HCT116 (cell line): ENCODE results near the gene ANGPTL1. TPM values are rescaled to one million over a fixed set of nuclear protein-coding genes. Genes with fewer than 3 reads are reported as not detected.
"Not testable (repeated sequence)": the region's sequence is repeated elsewhere in the genome, so short reads cannot be mapped to it uniquely, and the experiment has no call there.

Source experiments
- ATAC-seq: fragments of 200-7000 bp; cut with Tn5 transposase; 2 replicates; pipeline ENCODE4 v1.9.1; 2020; ENCODE audit warnings: mild to moderate bottlenecking, moderate library complexity
- BruUV-seq: library from RNA; stranded (reverse); fragments of 400-500 nt; replicated peaks from 2 replicates; lab custom pipeline; 2021; lab: Mats Ljungman, UMichigan
- CTCF ChIA-PET: fragments of 300-600 bp; sonication (Branson Sonifier 250); formaldehyde crosslinking; loops from one replicate; lab custom pipeline; 2021; ENCODE audit warnings: antibody characterized with exemption; lab: Charles Lee
- POLR2A ChIA-PET: fragments of 300-600, 350-600 bp; sonication (Branson Sonifier 250); formaldehyde crosslinking; loops from one replicate; lab custom pipeline; 2021; ENCODE audit warnings: antibody characterized with exemption; lab: Charles Lee
- RAD21 ChIA-PET, 2 experiments: fragments of 300-600 bp; sonication (Branson Sonifier 250); formaldehyde crosslinking; loops; one replicate each; lab custom pipeline; 2023; ENCODE audit warnings: low total read pairs in 2 of 2; ENCODE audit not compliant: uncharacterized antibody in 2 of 2, unreplicated experiment in 2 of 2, low non-redundant PET in 1 of 2; lab: Charles Lee
- DNase-seq: peaks from one replicate; pipeline ENCODE4 v3.0.0-alpha.2; 2010; ENCODE audit warnings: low read depth, low spot score
- H2AFZ ChIP-seq: fragments of 200-600 bp; shearing (Covaris generic), sonication (generic); 2 replicates; pipeline ENCODE4 v1.6.1; 2017; ENCODE audit warnings: low read depth, mixed run types, mixed read lengths, antibody characterized with exemption, low read length; ENCODE audit not compliant: poor library complexity, severe bottlenecking
- H3K27ac ChIP-seq: 2 replicates; pipeline ENCODE4 v1.5.1; 2012; ENCODE audit warnings: low read depth, low read length
- H3K27me3 ChIP-seq: fragments of 200-600 bp; sonication (generic); 2 replicates; pipeline ENCODE4 v1.6.1; 2016; ENCODE audit warnings: mixed run types, low read length, mixed read lengths; ENCODE audit not compliant: insufficient read depth
- H3K36me3 ChIP-seq, 2 experiments: fragments of 200-500 bp in 1 of 2; fragments of 200-600 bp in 1 of 2; sonication (Bioruptor generic) in 1 of 2; sonication (generic) in 1 of 2; 2 replicates each; pipeline versions ENCODE4 v1.5.1 to v1.6.1; 2014 to 2016; ENCODE audit warnings: low read length in 2 of 2, inconsistent platforms in 1 of 2, mixed read lengths in 1 of 2, mixed run types in 1 of 2; ENCODE audit not compliant: insufficient read depth in 2 of 2, control insufficient read depth in 1 of 2
- H3K4me1 ChIP-seq, 2 experiments: fragments of 200-600 bp in 1 of 2; sonication (generic) in 1 of 2; 2 replicates each; pipeline versions ENCODE4 v1.5.1 to v1.6.1; 2012 to 2017; ENCODE audit warnings: low read length in 2 of 2, inconsistent platforms in 1 of 2, mild to moderate bottlenecking in 1 of 2, mixed read lengths in 1 of 2, mixed run types in 1 of 2, moderate library complexity in 1 of 2; ENCODE audit not compliant: insufficient read depth in 2 of 2, control insufficient read depth in 1 of 2
- H3K4me2 ChIP-seq: fragments of 200-600 bp; sonication (generic); 2 replicates; pipeline ENCODE4 v1.6.1; 2017; ENCODE audit warnings: mixed run types, low read length, mixed read lengths
- H3K4me3 ChIP-seq, 2 experiments: fragments of 200-600 bp in 1 of 2; sonication (generic) in 1 of 2; replicated peaks in 1 of 2; 2 replicates each; pipeline ENCODE4 v1.5.1; 2011 to 2016; ENCODE audit warnings: low read length in 2 of 2, control low read depth in 1 of 2, low read depth in 1 of 2, mild to moderate bottlenecking in 1 of 2, mixed read lengths in 1 of 2, mixed run types in 1 of 2
- H3K79me2 ChIP-seq: fragments of 200-600 bp; sonication (generic); 2 replicates; pipeline ENCODE4 v1.6.1; 2017; ENCODE audit warnings: mild to moderate bottlenecking, mixed run types, low read length, moderate library complexity, mixed read lengths; ENCODE audit not compliant: insufficient read depth
- H3K9ac ChIP-seq: fragments of 200-600 bp; sonication (generic); 2 replicates; pipeline ENCODE4 v1.6.1; 2016; ENCODE audit warnings: low read length, mixed read lengths
- H3K9me2 ChIP-seq: fragments of 200-600 bp; sonication (generic), shearing (Covaris generic); 2 replicates; pipeline ENCODE4 v1.6.1; 2017; ENCODE audit warnings: mixed run types, mild to moderate bottlenecking, moderate library complexity; ENCODE audit not compliant: insufficient read depth
- H3K9me3 ChIP-seq, 2 experiments: fragments of 200-500 bp in 1 of 2; fragments of 200-600 bp in 1 of 2; sonication (Bioruptor generic) in 1 of 2; sonication (generic) in 1 of 2; 2 replicates each; pipeline ENCODE4 v1.6.1; 2014 to 2017; ENCODE audit warnings: low read length in 2 of 2, mixed read lengths in 2 of 2, inconsistent platforms in 1 of 2, low read depth in 1 of 2, mild to moderate bottlenecking in 1 of 2, mixed run types in 1 of 2, moderate library complexity in 1 of 2; ENCODE audit not compliant: control insufficient read depth in 1 of 2, insufficient read depth in 1 of 2
- H4K20me1 ChIP-seq: fragments of 200-600 bp; sonication (generic), shearing (Covaris generic); 2 replicates; pipeline ENCODE4 v1.6.1; 2017; ENCODE audit warnings: mixed run types, mild to moderate bottlenecking, moderate library complexity; ENCODE audit not compliant: insufficient read depth
- CEBPB ChIP-seq: IDR thresholded peaks from 2 replicates; pipeline ENCODE4 v1.6.1; 2012; ENCODE audit warnings: low read depth
- ELF1 ChIP-seq: IDR thresholded peaks from 2 replicates; pipeline ENCODE4 v1.6.1; 2012; ENCODE audit warnings: low read depth, borderline replicate concordance
- SRF ChIP-seq: IDR thresholded peaks from 2 replicates; pipeline ENCODE4 v1.6.1; 2012; ENCODE audit warnings: low read depth
- ZFX ChIP-seq: fragments of 450-650 bp; IDR thresholded peaks from 2 replicates; pipeline ENCODE4 v1.6.1; 2017
- intact Hi-C: fragments of 100-400 bp; cut with micrococcal nuclease; formaldehyde crosslinking; loops from 2 replicates; pipeline ENCODE4 v1.10.0; 2022
- total RNA-seq: library from RNA; stranded (reverse); gene quantifications from one replicate; pipeline ENCODE4 v1.2.1, GENCODE V29; 2021; ENCODE audit not compliant: unreplicated experiment

Gene ANGPTL1
- total RNA-seq, 1 experiment from 2014 or later = 0.34 TPM

DNA sequence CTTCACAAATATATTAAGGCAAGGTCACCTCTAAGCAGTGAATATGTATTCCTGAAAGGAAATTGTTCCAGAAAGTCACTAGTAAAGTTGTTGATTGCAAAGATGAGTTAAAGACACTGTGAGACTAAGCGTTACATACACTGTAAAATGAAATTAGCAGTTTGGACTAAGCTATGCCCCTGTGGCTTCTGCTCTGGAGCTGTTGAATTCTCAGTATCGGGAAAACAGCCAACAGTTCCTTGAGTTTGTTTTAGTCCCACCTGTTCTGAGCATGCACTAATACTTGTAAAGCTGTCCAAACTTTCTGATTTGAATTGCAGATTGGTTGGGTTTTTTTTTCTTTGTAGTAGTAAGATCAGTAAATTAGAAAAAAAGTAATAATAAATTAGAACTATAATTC is 21.0 kb downstream of the ANGPTL1 start:
- RAD21 ChIA-PET = no interaction called here
- no peak for DNase-seq
- Histone ChIP-seq H3K9me3 (no peaks in the 10 kb centered on the region), H3K27me3 (no peaks in the 10 kb centered on the region), H3K9ac (no peak overlapping the region), H3K4me3 (no peak overlapping the region), H2AFZ (no peak overlapping the region), H3K27ac (no peak overlapping the region), H3K9me2 (no peaks in the 10 kb centered on the region), H3K4me2 (no peak overlapping the region), H3K79me2 (no peaks in the 10 kb centered on the region), H4K20me1 (no peaks in the 10 kb centered on the region), H3K4me1 (peaks cover 6 to 12% of the 10 kb centered on the region in 2 experiments; a peak in 2 of 4 replicates), H3K36me3 (no peaks in the 10 kb centered on the region)
- POLR2A ChIA-PET = no interaction called here
- intact Hi-C loops = no loop called here
- CTCF ChIA-PET = interaction anchor here (1.3 kb wide), 1 partner anchor 153 kb away, joined by 3 read pairs; no protein-coding TSS in a partner anchor
- ATAC-seq = no peak
- BruUV-seq = no TSS peak
- TF ChIP-seq ZFX = no peak
- TF ChIP-seq ELF1 = no peak
- TF ChIP-seq SRF = no peak
- TF ChIP-seq CEBPB = no peak

DNA sequence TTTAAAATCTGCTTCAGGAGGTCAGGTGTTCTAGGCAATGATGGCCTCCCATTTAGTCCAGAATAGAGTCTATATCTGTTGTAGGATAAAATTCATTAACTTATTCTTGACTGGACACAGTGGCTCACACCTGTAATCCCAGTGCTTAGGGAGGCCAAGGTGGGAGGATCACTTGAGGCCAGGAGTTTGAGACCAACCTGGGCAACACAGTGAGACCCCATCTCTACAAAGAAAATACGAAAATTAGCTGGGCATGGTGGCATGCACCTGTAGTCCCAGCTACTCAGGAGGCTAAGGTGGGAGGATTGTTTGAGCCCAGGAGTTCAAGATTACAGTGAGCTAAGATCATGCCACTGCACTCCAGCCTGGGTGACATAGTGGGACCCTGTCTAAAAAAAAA is 23.0 kb downstream of the ANGPTL1 start:
- POLR2A ChIA-PET, H3K9me3 ChIP-seq, H3K9ac ChIP-seq, RAD21 ChIA-PET, CTCF ChIA-PET, DNase-seq, intact Hi-C loops, H3K27me3 ChIP-seq, H3K79me2 ChIP-seq, H3K4me3 ChIP-seq, H3K36me3 ChIP-seq, BruUV-seq, H4K20me1 ChIP-seq, H3K27ac ChIP-seq, H2AFZ ChIP-seq, H3K9me2 ChIP-seq: not testable (repeated sequence)
- Histone ChIP-seq H3K4me1 (peaks cover 6 to 12% of the 10 kb centered on the region in 2 experiments; a peak in 2 of 4 replicates), H3K4me2 (peak overlapping the region; percentile 16; the same call in 1 of the 2 replicates)
- ATAC-seq = peak; percentile 20; the same call in 1 of the 2 replicates
